Stimulated activated CD4-positive, alpha-beta T cell treated with anti-CD3 and anti-CD28 coated beads, TNF-alpha, amount 100 ng/mL, for 4 hours (primary cell): ENCODE data around the gene ELK1.
"Not testable (repeated sequence)": the region's sequence is repeated elsewhere in the genome, so short reads cannot be mapped to it uniquely, and the experiment has no call there.

ENCODE experiments used
- DNase-seq, 3 experiments: peaks; one replicate each; pipeline ENCODE4 v3.0.0-alpha.2; 2020; ENCODE audit warnings: low read depth in 3 of 3

Gene ELK1

DNA sequence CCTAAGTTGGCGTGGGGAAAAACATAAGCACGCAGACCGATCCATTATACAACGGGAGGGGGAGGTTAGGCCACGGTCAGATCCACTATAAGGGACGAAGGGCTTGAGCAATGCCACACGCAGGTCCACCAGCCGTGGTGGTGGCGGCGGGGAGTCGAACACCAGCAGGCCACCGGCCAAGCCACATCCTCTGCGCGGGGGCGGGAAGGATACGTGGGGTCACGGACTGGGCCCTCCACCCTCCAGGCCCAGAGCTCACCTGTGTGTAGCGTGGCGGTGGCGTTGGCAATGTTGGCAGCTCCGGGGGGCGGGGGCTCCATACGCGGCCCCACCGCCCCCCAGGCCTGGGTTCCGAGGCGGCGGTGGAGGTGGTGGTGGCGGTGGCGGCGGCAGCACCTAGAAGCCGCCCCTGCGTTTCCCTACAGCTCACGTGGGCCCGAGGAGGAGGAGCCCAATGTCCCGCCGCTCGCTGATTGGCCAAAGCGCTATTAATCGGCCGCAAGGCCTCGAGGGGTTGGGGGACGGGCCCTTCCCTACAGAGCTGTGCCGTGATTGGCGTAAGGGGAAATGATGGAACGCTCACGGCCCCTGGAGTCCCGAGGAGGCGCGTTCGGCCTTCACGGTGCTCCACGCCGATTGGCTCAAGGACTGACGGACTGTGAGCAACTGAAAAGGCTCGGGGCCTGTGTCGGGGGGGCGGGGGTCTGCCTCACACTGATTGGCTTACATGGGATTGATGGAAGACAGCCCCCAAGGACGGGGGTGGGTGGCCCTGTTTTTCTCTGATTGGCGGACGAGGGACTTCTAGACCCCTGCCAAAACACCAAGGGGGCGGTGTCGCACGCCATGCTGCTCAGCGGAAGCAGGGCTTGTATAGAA is at the start of gene ELK1:
Gene ELK1, minus strand, starts transcription at position 400 of the 879 bp plus-strand sequence. CDS start 9,122 bp downstream, outside the sequence.
- peak; percentile 56 to 81 (median 76) for DNase-seq

DNA sequence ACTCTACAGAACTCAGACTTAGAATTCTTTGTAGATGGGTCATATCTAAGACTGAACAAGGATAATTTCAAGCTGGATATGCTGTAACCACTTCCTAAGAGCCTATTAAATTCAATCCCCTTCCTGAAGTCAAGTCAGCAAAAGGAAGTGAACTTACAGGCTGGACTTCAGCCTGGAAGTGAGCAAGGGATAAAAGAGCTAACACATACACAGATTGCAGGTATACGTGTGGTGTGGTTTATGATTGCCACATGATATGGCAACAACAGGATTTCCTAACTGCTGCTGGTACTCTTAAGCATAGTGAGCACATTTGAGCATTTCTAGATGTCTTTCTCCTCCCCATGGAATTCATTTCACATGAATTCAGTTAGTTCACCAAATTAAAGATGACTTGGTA is 46.8 kb upstream of the ELK1 start:
- DNase-seq, result no peak

GRCh38 chrX:47690175-47690574 is 39.8 kb upstream of the ELK1 start:
- DNase-seq, result no peak

DNA sequence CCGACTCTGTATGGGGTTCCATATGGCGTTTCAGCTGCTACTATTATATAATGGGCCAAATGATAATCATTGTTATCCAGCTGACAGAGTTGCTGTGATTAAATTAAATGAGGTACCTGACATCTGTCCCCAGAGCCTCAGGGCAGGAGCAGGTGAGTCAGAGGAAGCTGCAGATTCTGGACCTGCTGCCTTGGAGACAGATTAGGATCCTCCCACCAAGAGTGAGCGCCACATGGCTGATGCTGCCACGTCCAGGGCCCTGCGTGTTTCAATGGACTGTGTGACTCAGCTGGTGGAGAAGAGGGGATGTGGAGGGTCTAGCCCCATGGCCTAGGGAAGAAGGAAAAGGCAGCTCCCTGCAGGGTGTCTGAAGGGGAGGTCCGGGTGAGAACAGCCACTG is 36.9 kb upstream of the ELK1 start:
- no peak for DNase-seq

- no peak for DNase-seq
Measured at GRCh38 chrX:47683829-47684205, 33.5 kb upstream of the ELK1 start.

DNA sequence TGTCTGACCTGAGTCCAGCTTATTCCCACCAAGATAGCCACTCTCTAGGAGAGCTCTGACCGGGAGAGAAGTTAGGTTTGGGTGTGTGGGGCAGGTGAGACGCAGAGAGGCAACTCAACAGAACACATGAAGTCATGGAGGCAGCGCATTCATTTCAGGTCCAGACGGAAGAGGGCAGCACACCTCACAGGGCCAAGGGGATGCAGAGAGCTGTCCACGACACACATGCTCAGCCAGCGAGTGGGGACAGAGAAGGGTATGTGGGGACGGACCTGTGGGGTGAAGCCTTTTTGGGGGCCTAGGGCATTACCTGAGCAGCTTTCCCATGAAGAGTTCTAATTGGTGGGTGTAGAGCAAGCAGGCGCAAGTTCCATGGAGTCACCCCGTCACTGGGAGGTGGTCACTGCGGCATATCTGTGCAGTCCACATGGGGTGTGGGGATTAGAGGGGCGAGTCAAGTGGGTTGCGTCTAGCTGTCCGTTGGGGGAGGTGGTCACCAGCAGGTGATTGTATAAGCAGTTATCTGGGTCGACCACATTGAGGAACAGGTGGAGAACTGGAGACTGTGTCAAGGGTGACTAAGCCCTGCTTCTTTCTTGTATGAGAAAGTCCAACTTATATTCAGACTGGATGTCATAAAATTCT is 32.9 kb upstream of the ELK1 start:
- no peak for DNase-seq

GRCh38 chrX:47675959-47676859 is 25.8 kb upstream of the ELK1 start:
- not testable (repeated sequence) for DNase-seq

GRCh38 chrX:47674776-47675175 is 24.4 kb upstream of the ELK1 start:
- DNase-seq, result no peak

GRCh38 chrX:47665797-47666196 is 15.4 kb upstream of the ELK1 start:
- not testable (repeated sequence) for DNase-seq

- DNase-seq, result no peak
Measured at GRCh38 chrX:47664737-47665136, 14.4 kb upstream of the ELK1 start.

DNA sequence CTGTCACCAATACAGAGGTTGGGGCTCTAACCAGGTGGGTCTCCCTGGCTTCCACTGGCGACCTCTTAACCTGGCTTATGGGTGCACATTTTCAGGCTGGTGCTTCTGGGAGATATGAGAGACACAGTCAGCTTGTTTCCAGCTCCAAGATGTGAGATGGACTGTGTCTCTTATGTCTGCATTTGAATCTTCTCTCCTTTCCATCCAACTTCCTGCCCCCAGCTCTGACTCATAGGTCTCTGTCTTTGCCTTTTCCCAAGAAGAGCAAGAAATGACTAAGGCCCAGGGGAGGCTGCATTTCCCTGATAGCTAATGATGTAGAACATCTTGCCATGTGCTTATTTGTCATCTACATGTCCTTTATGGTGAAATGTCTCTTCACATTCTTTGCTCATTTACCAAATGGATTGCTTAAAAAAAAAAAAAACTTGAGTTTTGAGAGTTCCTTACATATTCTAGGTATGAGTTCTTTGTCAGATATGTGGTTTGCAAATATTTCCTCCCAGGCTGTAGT is 11.8 kb upstream of the ELK1 start:
- DNase-seq, result no peak

DNA sequence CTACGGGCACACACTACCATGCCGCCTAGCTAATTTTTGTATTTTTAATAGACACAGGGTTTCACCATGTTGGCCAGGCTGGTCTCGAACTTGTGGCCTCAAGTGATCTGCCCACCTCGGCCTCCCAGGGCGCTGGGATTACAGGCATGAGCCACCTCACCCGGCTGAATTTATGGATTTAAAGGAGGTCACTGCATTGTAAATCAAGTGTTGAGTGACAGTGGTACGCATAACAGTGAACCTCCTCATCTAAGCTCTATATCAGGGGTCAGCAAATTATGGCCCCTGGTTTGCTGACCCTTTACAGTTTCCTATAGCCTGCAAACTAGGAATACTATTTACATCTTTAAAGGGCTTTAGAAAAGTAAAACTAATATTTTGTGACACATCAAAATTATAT is 11.2 kb upstream of the ELK1 start:
- no peak for DNase-seq

GRCh38 chrX:47659421-47659726 is 9.0 kb upstream of the ELK1 start:
- DNase-seq, result no peak

DNA sequence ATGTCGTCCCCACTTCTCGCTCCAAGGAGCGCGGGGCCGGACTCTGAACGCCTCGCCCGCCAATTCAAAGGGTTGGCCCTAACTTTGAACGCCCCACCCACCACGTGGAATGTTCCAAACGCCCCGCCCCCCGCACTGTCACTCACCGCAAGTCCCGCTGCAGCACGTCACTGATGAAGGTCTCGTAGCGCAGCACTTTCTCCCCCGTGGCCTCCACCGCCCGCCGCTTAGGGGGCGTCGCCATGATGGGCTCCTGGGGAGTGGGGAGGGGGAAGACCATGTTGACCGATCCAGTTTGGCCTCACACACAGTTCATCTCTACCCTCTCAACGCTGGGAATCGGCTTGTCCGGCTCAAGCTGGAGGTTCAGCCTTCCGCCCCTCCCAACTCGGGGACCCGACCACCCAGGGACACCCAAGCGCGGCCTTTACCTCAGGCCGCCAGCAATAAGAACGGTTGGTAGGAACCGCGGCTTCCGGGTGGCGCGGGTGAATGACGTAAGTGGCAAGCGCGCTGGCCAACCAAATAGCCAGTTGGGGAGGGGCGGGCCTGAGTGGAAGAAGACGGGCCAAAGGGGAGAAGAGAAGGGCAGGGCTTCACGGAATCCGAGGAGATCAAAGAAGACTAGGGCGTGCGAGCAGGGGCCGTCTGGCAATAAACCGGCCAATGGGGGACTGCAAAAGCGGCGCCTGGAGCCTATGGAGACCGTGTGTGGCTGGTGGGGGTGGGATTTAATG is 8.5 kb upstream of the ELK1 start, which contains the start of gene UXT:
Gene UXT, minus strand, starts transcription at position 497 of the 737 bp plus-strand sequence. Its CDS starts 253 bp downstream, at position 244.
- peak; percentile 80 to 87 (median 82) for DNase-seq

GRCh38 chrX:47658301-47658683 is 7.9 kb upstream of the ELK1 start:
- DNase-seq, result no peak

GRCh38 chrX:47651043-47651905 is 911 bp upstream of the ELK1 start:
- DNase-seq, result no peak

DNA sequence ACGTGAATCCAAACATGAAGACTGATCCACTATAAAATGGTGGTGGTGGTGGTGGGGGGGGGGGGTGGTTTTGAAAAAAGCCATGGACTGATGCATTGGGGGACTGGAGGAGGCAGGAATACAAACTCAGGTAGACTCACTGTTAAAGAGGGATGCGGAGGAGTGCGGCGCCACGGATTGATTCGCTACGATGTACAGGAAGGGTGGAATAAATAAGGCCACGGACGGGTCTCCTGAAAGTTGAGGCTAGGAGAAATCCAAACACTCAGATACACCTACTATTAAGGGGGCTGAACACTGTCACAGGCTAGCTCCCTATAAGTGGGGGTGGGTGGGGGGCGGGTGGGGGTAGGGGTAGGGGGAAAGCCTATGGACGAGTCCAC is 591 bp downstream of the ELK1 start:
- DNase-seq, result no peak

DNA sequence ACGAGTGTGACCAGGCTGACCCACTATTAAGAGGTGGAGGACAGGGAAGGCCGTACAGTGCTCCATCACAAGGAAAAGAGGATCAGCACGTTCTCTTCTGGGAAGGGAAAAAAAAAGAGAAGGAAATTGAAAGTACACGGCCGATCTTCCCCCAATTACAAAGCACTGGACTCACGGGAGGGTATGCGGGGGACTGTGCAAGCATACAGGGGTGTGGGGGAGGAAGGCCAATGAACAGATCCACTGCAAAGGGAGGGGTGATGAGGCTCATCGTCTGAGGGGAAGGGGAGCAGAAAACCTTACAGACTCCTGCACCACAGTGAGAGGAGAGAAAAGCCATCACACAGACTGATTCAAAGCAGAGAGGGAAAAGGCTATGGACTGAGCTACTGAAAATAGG is 1.1 kb downstream of the ELK1 start:
- DNase-seq, result no peak

DNA sequence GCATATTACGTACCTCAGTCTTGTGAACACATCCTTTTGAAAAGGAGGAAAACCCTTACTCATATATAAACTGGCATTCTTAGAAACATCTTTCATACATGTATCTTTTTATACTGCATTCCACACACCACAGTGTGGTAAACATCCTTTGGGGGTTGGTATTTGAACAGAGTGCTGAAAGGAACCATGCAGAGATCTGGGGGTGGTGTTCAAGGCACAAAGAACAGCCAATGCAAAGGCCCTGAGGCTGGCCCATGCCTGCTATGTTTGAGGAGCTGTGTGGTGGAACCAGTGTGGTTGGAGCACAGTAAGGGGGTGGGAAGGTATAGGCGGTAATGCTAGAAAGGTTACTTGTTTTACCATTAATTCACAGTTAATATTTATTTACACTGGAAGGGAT is 2.0 kb downstream of the ELK1 start:
- no peak for DNase-seq

DNA sequence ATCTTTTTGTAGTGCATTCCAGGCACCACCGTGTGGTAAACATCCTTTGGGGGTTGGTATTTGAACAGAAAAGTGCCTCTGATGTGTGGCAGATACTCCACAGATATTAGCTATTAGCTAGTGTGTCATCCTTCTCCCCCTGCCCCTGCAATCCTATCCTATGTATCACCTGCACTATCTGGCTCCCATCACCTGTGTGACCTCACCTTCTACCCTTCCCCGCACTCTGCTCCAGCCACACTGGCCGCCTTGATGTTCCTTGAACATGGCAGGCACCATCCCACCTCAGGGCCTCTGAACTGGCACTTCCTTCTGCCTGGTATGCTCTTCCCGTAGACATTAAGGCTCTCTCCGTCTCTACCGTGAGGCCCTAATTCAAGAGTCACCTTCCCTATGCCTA is 3.7 kb downstream of the ELK1 start:
- no peak for DNase-seq
